Caco-2 (cell line): ENCODE measurements around the gene CXorf38. TPM values are rescaled to one million over a fixed set of nuclear protein-coding genes. Genes with fewer than 3 reads are reported as not detected.
"Not testable (repeated sequence)": the region's sequence is repeated elsewhere in the genome, so short reads cannot be mapped to it uniquely, and the experiment has no call there.

ENCODE experiments used
- BruUV-seq: library from RNA; stranded (reverse); fragments of 400-500 nt; replicated peaks from 2 replicates; lab custom pipeline; 2021; lab: Mats Ljungman, UMichigan
- CTCF ChIA-PET: fragments of 300-600 bp; sonication (Branson Sonifier 250); formaldehyde crosslinking; loops from one replicate; lab custom pipeline; 2022; ENCODE audit warnings: antibody characterized with exemption; lab: Charles Lee
- POLR2A ChIA-PET: fragments of 300-600 bp; sonication (Branson Sonifier 250); formaldehyde crosslinking; loops from one replicate; lab custom pipeline; 2022; ENCODE audit warnings: antibody characterized with exemption; lab: Charles Lee
- DNase-seq, 2 experiments: peaks; one replicate each; pipeline versions ENCODE4 v3.0.0 to v3.0.0-alpha.2; 2020 to 2022
- H3K27me3 ChIP-seq: replicated peaks from 2 replicates; pipeline ENCODE4 v1.6.0; 2011; ENCODE audit warnings: low read length; ENCODE audit not compliant: control insufficient read depth, insufficient read depth
- H3K36me3 ChIP-seq: 2 replicates; pipeline ENCODE4 v1.5.1; 2011; ENCODE audit warnings: low read length; ENCODE audit not compliant: control insufficient read depth, insufficient read depth
- H3K4me1 ChIP-seq: fragments of 250-450 bp; sonication (Bioruptor Pico); 2 replicates; pipeline ENCODE4 v1.5.1; 2020; ENCODE audit warnings: mild to moderate bottlenecking
- H3K4me3 ChIP-seq: 2 replicates; pipeline ENCODE4 v1.5.1; 2011; ENCODE audit warnings: low read depth, mild to moderate bottlenecking, control low read depth, low read length
- H3K9me3 ChIP-seq: fragments of 250-450 bp; sonication (Bioruptor Pico); 2 replicates; pipeline ENCODE4 v1.5.1; 2020; ENCODE audit warnings: mild to moderate bottlenecking, moderate library complexity
- H3K27ac Mint-ChIP-seq: one replicate; pipeline ENCODE4 v1.8.0; 2022; ENCODE audit warnings: mixed read lengths; ENCODE audit not compliant: unreplicated experiment
- H3K27me3 Mint-ChIP-seq: one replicate; pipeline ENCODE4 v1.8.0; 2022; ENCODE audit warnings: mixed read lengths; ENCODE audit not compliant: insufficient read depth, unreplicated experiment
- H3K36me3 Mint-ChIP-seq: one replicate; pipeline ENCODE4 v1.8.0; 2022; ENCODE audit warnings: mild to moderate bottlenecking, mixed read lengths; ENCODE audit not compliant: insufficient read depth, unreplicated experiment
- H3K4me1 Mint-ChIP-seq: one replicate; pipeline ENCODE4 v1.8.0; 2022; ENCODE audit warnings: low read depth, mixed read lengths; ENCODE audit not compliant: unreplicated experiment
- H3K4me3 Mint-ChIP-seq: one replicate; pipeline ENCODE4 v1.8.0; 2022; ENCODE audit warnings: mild to moderate bottlenecking, moderate library complexity, mixed read lengths; ENCODE audit not compliant: unreplicated experiment
- H3K9me3 Mint-ChIP-seq: one replicate; pipeline ENCODE4 v1.8.0; 2022; ENCODE audit warnings: mixed read lengths; ENCODE audit not compliant: unreplicated experiment
- intact Hi-C: fragments of 100-400 bp; cut with micrococcal nuclease; formaldehyde crosslinking; loops from one replicate; pipeline ENCODE4 v1.10.0; 2022; ENCODE audit not compliant: unreplicated experiment
- total RNA-seq: library from RNA; stranded (reverse); gene quantifications from 2 replicates; pipeline ENCODE4 v1.2.3, GENCODE V29; 2022
- TF ChIP-seq, protein P1 (sequence below), 2 experiments: fragments of 200-600 bp in 1 of 2; IDR thresholded peaks; 1 replicate in 1 of 2; 2 replicates in 1 of 2; pipeline versions ENCODE4 v1.5.1 to v1.8.0; 2011 to 2022; ENCODE audit warnings: antibody characterized with exemption in 1 of 2, control low read depth in 1 of 2, inconsistent platforms in 1 of 2, low read depth in 1 of 2, low read length in 1 of 2, mild to moderate bottlenecking in 1 of 2, moderate library complexity in 1 of 2; ENCODE audit not compliant: insufficient read depth in 1 of 2, severe bottlenecking in 1 of 2, unreplicated experiment in 1 of 2

The CXorf38 gene
- total RNA-seq, 1 experiment from 2014 or later: 8.7 TPM

DNA sequence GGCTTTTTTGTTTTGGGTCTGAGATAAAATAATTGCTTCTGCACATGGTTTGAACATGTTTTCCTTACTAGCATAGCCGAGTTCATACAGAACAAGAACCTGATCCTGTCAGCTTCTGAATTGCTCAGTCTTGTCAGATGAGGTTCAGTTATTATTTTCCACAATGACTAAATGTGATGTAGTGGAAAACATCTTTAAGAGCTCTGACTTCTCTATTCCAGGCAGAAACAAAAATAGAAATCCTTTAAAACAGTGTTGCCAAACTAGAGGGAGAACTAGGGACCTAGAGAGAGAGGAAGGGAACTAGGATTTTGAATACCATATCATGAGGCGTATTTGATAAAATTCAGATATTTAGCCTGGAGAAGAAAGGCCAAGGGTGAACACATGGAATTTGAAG, 64.5 kb downstream of the CXorf38 start:
- Mint-ChIP-seq H3K9me3 (no peaks in the 10 kb centered on the region), H3K27me3 (no peaks in the 10 kb centered on the region), H3K27ac (no peak overlapping the region), H3K4me3 (no peak overlapping the region), H3K4me1 (peaks cover 5% of the 10 kb centered on the region), H3K36me3 (peaks cover 7% of the 10 kb centered on the region)
- intact Hi-C loops: no loop called here
- Histone ChIP-seq H3K4me1 (no peaks in the 10 kb centered on the region), H3K36me3 (no peaks in the 10 kb centered on the region), H3K27me3 (no peaks in the 10 kb centered on the region), H3K4me3 (no peak overlapping the region), H3K9me3 (no peaks in the 10 kb centered on the region)
- DNase-seq: no peak
- ChIA-PET POLR2A (no interaction called here), CTCF (no interaction called here)
- no TSS peak for BruUV-seq
- TF ChIP-seq, protein P1, sequence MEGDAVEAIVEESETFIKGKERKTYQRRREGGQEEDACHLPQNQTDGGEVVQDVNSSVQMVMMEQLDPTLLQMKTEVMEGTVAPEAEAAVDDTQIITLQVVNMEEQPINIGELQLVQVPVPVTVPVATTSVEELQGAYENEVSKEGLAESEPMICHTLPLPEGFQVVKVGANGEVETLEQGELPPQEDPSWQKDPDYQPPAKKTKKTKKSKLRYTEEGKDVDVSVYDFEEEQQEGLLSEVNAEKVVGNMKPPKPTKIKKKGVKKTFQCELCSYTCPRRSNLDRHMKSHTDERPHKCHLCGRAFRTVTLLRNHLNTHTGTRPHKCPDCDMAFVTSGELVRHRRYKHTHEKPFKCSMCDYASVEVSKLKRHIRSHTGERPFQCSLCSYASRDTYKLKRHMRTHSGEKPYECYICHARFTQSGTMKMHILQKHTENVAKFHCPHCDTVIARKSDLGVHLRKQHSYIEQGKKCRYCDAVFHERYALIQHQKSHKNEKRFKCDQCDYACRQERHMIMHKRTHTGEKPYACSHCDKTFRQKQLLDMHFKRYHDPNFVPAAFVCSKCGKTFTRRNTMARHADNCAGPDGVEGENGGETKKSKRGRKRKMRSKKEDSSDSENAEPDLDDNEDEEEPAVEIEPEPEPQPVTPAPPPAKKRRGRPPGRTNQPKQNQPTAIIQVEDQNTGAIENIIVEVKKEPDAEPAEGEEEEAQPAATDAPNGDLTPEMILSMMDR (IDR thresholded peaks at IDR 0.05; ENCODE audit: insufficient read depth in 1 of 2, low read depth in 1 of 2, low read length in 1 of 2, severe bottlenecking in 1 of 2, unreplicated experiment in 1 of 2): no peak

DNA sequence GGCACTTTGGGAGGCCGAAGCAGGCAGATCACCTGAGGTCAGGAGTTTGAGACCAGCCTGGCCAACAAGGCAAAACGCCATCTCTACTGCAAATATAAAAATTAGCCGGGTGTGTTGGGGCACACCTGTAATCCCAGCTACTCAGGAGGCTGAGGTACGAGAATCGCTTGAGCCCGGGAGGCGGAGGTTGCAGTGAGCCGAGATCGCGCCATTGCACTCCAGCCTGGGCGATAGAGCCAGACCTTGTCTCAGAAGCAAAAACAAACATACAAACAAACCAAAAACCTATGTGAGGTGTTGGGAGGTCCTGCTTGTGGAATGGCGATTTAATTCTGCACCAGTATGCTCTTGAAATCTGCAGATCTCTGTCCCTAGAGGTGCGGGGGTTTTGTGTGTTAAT, 65.2 kb downstream of the CXorf38 start:
- peak overlapping the region; percentile 97 for H3K4me3 Mint-ChIP-seq
- H3K9me3 Mint-ChIP-seq, H3K4me1 Mint-ChIP-seq, H3K9me3 ChIP-seq, H3K4me3 ChIP-seq, POLR2A ChIA-PET, H3K36me3 Mint-ChIP-seq, H3K4me1 ChIP-seq, H3K27me3 ChIP-seq, H3K36me3 ChIP-seq, CTCF ChIA-PET, H3K27me3 Mint-ChIP-seq, DNase-seq, intact Hi-C loops, BruUV-seq, H3K27ac Mint-ChIP-seq: not testable (repeated sequence)

DNA sequence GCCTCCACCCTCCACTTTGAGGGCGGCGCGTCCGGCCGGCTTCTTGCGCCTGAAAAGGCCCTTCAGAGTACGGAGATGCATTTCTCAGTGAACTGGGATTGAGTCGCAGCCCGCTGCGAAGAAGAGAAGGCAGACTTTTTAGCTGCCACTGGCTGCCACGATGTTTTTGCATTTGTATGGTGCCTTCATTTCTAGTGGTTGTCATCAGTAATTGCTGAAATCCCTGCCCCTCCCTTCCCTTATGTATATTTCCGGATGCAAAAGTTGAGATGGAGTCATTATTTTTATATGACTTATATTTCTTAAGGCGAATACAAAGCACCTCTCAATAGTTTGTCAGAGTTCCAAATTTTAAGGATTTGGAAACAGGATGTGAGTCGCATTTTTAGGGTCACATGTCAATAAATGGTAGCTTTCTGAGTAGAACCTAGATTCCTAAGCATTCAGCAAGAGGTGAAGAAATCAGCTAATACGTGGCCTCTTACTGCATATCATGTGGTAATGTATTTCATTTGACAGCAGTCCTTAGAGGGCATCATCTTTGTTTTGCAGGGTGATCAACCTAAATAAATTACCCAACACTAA, 65.9 kb downstream of the CXorf38 start:
- no peaks in the 10 kb centered on the region for H3K9me3 ChIP-seq
- BruUV-seq: TSS peak; percentile 54
- Mint-ChIP-seq H3K27ac (no peak overlapping the region), H3K9me3 (no peaks in the 10 kb centered on the region), H3K4me3 (peak overlapping the region; percentile 97), H3K36me3 (peaks cover 7% of the 10 kb centered on the region), H3K4me1 (peaks cover 5% of the 10 kb centered on the region), H3K27me3 (no peaks in the 10 kb centered on the region)
- TF ChIP-seq, protein P1 (IDR thresholded peaks at IDR 0.05; ENCODE audit: insufficient read depth in 1 of 2, low read depth in 1 of 2, low read length in 1 of 2, severe bottlenecking in 1 of 2, unreplicated experiment in 1 of 2): no peak
- H3K4me3 ChIP-seq: peak overlapping the region; percentile 66
- CTCF ChIA-PET: interaction anchor here (1.2 to 1.5 kb wide), 3 partner anchors 9 to 71 kb away, joined by 3 to 4 read pairs (median 3); no protein-coding TSS in a partner anchor
- no peaks in the 10 kb centered on the region for H3K4me1 ChIP-seq
- POLR2A ChIA-PET: no interaction called here
- no peaks in the 10 kb centered on the region for H3K36me3 ChIP-seq
- no peak for DNase-seq
- H3K27me3 ChIP-seq: no peaks in the 10 kb centered on the region
- intact Hi-C loops: no loop called here
